Activated CD4-positive, alpha-beta T cell treated with anti-CD3 and anti-CD28 coated beads, Interleukin-10, Interleukin-2, amounts not matched to agents 100 ng/mL and 50 ng/mL, durations not matched to agents 16 hours and 8 hours (primary cell): ENCODE measurements around the gene UNC80.

Source experiments
- DNase-seq: peaks from one replicate; pipeline ENCODE4 v3.0.0-alpha.2; 2020

The UNC80 gene

GRCh38 chr2:209922116-209922515 is 150.5 kb downstream of the UNC80 start:
- no peak for DNase-seq

DNA sequence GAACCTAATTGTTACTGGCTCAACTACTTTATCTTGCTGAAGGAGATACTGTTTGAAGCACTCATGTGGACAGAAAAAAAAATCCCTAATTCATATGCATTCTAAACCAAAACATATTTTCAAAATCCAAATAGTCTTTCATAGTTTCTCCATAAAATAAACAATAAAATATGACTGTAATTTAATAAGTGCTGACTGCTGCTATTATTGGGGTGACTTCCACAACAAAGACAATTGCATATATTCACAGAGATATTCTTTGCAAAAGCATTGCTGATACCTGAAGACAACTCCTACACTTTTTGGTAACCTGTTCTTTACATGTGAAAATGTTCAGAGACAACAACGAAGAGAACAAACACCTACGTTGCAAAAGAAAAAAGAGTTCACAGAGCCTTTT is 157.7 kb downstream of the UNC80 start:
- DNase-seq, result no peak

GRCh38 chr2:209933499-209934483 is 162.2 kb downstream of the UNC80 start:
- DNase-seq, result no peak

GRCh38 chr2:209936106-209936666 is 164.6 kb downstream of the UNC80 start:
- no peak for DNase-seq

DNA sequence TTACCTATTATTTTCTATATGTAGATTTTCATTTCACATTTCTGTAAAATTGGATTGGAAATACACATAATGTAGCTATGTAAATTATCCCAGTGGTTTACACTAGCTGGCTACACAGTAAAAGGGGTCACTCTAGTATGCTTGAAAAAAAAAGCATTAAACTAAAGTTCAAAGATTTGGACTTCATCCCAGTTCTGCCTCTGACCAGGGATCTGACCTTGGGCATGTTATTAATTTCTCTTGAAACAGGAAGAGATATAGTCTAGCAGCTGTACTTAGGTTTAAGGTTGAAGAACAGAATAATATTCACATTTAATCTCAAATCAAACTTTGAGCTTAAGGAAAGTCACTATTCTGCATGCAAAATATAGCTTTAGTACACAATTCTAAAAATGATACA is 166.3 kb downstream of the UNC80 start:
- DNase-seq, result no peak

- DNase-seq, result no peak
Observed at GRCh38 chr2:209938906-209939305, 167.3 kb downstream of the UNC80 start.

- DNase-seq, result no peak
Observed at GRCh38 chr2:209940936-209941335, 169.3 kb downstream of the UNC80 start.

- DNase-seq, result no peak
Observed at GRCh38 chr2:209942426-209942825, 170.8 kb downstream of the UNC80 start.

DNA sequence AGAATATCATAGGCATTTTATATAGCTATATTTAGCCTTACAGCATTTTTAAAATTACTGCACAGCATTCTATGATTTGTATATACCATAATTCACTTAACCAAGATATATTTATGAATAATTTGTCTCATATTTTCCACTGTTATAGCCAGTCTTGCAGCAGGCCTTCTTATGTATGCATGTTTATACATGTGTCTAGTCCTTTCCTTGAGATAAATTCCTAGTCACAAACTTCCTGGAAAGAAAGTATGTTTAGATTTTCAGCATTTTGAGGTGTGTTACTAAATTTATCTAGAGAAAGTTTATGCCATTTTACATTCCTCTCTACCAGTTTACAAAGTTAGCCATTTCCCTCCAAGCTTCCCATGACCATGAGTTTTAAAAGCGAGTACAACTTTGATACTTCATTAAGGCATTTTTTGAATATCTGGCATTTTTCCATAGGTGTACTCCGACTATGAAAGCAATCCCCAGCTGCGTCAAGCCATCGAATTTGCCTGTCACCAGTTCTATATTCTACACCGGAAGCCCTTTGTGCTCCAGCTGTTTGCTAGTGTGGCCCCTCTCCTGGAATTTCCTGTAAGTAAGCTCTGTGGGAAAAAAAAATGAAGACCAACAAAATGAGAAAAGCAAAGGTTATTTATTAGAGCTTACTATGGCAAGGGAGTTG is 171.4 kb downstream of the UNC80 start:
- no peak for DNase-seq

- no peak for DNase-seq
Observed at GRCh38 chr2:209943776-209944175, 172.1 kb downstream of the UNC80 start.

DNA sequence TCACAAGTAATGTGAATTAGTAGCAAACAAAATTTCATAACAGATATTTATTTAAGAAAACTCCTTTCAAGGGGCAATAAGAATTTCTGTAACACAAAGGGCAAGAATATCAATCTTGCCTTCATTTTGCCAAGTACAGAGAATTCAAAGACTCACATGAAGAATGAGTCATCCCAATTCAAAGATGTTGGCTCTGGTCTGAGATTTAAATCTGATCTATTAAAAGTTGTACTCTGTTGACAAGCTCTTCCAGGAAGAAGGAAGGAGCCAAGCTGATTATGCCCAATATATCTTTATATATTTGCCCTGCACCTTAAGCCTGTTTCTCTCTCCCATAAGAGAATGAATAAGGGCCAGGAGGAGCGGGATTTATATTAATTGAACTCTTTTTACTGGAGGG is 174.9 kb downstream of the UNC80 start:
- DNase-seq, result no peak

DNA sequence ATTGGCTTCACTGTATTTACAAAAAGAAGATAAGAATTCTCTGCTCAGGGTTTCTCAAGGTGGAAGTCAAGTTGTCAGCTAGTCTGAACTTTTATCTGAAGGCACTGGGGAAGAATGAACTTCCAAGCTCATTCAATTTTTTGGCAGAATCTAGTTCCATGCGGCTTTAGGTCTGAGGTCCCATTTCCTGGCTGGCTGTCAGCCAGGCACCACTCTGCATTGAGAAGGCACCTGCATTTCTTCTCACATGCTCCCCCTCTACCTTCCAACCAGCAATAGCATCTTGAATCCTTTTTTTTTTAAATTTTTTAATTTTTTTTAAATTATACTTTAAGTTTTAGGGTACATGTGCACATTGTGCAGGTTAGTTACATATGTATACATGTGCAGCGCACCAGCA is 184.6 kb downstream of the UNC80 start:
- DNase-seq, result no peak

- DNase-seq, result no peak
Observed at GRCh38 chr2:209958016-209958415, 186.4 kb downstream of the UNC80 start.

DNA sequence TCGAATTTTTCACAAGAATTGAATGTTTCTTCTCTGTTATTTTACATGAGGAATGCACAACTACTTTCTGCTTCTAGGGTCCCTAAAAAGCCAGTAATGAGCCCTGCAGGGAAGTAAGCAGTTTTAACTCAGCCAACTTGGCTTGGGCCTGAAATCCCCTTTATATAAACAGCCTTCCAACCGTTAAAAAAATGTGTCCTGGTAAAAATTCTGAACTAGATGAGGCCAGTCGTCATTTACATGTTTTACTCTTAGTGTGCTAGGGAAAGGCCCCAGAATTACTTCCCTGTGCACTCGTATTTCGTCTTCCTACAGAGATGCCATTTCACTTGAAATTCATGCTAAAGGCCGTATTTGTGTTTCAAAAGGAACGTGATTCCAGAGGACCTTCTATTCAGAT is 188.4 kb downstream of the UNC80 start:
- DNase-seq, result no peak

- DNase-seq, result peak; percentile 58
Observed at GRCh38 chr2:209960676-209961630, 189.3 kb downstream of the UNC80 start.

DNA sequence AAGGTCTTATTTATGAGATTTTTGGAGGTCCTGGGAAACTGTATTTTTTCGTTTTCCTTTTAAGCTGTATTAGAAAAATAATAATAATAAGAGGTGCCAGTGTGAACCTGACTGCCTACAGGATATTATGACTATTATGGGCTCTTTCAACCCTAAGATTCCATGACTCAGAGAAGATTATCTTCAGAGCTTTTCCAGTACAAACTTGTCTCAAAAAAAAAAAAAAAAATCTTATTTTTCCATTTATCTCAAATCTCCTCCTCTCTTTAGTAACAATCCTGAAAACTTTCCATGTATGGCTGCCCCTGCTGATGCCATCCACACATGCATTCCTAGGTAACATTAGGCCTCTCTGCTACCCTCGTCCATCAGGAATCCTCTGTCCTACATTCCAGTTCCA is 194.1 kb downstream of the UNC80 start:
- no peak for DNase-seq

DNA sequence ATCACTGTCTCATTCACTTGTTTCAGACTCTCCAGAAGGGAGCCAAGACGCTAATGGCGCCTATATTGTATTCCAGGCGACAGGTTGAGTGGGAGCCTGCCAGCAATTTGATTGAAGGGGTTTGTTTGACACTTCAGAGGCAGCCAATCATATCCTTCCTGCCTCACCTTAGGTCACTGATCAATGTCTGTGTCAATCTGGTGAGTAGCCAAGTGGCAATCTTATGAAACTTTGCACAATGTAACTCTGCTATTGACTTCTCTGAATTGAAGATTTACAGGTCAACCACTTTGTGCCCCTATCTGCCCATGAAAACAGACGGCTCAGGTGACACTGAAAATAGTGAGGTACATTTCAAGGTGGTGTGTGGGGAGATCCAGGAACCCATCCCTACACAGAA is 198.1 kb downstream of the UNC80 start:
- DNase-seq, result no peak

DNA sequence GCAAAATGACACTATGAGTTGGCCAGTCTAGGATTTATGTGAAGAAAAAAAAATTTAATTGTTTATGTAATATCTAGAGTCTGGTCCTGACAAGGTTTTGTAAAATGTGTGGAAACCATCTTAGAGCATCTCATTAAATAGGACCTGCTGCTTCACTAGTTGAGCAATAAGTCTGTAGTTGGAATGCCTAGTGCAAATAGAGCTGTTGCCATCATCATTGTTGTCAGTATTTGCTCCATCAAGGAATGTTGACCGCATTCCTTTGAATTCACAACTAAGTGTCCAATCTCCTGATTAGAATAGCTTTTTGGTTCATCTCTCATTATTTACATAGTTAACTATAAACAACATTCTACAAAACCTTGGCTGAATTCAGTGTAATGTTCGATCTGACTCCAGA is 198.6 kb downstream of the UNC80 start:
- no peak for DNase-seq

DNA sequence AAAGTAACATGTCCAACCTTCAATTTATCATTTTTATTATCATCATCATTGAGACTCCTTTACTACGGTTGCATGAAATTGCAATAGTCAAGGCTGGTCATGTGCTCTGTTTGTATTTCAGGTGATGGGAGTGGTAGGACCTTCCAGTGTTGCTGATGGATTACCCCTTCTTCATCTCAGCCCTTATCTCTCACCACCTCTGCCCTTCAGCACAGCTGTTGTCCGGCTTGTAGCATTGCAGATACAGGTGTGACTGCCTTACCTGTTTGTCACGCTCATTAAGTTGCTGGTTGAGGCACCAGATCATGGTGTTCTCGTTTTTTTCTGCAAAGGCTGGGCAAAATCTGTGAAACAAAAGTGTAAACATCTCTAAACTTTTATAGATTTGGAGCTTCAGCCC is 199.1 kb downstream of the UNC80 start:
- no peak for DNase-seq

DNA sequence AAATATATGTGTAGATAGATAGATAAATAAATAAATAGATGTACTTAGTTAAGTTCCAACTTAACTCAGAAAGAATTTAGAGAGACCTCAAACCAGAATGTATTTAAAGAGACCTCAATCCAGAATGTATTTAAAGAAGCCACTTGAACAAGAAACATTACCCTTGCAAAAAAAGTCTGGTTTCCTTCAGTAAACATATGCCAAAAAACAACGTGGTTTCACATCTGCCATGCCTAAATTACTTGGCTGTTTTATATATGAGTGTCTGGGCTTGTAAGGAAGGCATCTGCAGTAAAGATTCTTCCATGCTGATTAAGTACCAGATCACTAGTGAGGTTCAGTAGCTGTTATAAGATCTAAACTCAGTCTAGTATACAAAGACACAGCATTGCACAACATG is 201.7 kb downstream of the UNC80 start:
- no peak for DNase-seq

GRCh38 chr2:209974576-209974975 is 202.9 kb downstream of the UNC80 start:
- no peak for DNase-seq

- DNase-seq, result no peak
Observed at GRCh38 chr2:209976698-209977385, 205.2 kb downstream of the UNC80 start.
